Measurements from ENCODE around the gene GSK3A. TPM values are rescaled to one million over a fixed set of nuclear protein-coding genes. Genes with fewer than 3 reads are reported as not detected.

GSK3A gene
- total and polyA plus RNA-seq, 7 donors, result 17.4 to 49.5 (median 28.5) TPM

DNA sequence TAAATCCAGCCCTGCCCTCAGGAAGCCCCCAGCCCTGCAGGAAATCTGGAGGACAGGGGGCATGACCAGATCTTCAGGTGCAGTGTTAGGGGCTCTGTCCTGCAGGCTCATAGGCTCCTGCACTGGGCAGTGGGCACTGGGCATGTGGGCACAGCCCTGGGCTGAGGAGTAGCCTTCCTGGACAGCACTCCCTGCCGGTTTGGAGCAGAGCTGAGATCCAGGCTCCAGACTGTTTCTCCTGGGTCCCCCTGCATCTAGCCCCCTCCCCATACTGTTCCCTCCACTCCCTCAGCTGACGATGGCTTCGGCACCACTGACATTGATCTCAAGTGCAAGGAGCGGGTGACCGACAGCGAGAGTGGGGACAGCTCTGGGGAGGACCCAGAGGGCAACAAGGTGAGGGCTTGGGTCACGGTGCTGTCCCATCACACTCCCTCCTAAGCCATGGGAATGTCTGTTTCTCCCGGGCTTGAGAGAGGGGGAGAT lies 47.2 kb upstream of the GSK3A start:
- DNase-seq, result no peak
- no peaks in the 10 kb centered on the region for H3K27me3 ChIP-seq
- H3K4me3 ChIP-seq, result no peak overlapping the region
- H3K4me1 ChIP-seq, result peaks cover 0 to 25% (median 23%) of the 10 kb centered on the region in 4 donors
- no peaks in the 10 kb centered on the region for H3K9me3 ChIP-seq
- TF ChIP-seq, protein P1, sequence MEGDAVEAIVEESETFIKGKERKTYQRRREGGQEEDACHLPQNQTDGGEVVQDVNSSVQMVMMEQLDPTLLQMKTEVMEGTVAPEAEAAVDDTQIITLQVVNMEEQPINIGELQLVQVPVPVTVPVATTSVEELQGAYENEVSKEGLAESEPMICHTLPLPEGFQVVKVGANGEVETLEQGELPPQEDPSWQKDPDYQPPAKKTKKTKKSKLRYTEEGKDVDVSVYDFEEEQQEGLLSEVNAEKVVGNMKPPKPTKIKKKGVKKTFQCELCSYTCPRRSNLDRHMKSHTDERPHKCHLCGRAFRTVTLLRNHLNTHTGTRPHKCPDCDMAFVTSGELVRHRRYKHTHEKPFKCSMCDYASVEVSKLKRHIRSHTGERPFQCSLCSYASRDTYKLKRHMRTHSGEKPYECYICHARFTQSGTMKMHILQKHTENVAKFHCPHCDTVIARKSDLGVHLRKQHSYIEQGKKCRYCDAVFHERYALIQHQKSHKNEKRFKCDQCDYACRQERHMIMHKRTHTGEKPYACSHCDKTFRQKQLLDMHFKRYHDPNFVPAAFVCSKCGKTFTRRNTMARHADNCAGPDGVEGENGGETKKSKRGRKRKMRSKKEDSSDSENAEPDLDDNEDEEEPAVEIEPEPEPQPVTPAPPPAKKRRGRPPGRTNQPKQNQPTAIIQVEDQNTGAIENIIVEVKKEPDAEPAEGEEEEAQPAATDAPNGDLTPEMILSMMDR (IDR thresholded peaks at IDR 0.05), result no peak
- TF ChIP-seq EP300 (IDR thresholded peaks at IDR 0.05), result no peak
- WGBS, 2 donors, result 91 to 92% methylated on average over 8 of the region's 8 CpGs
- H3K36me3 ChIP-seq, result peaks cover 28 to 79% (median 69%) of the 10 kb centered on the region in 4 donors
- H3K27ac ChIP-seq, result no peak overlapping the region
- intact Hi-C loops (cut with DNase I), result loop anchor here (10.0 kb wide), 1 partner anchor 155 kb away; the partner anchor contains the start of gene POU2F2

- TF ChIP-seq EP300 (IDR thresholded peaks at IDR 0.05) (no peak), POLR2A (IDR thresholded peaks at IDR 0.05) (no peak), POLR2AphosphoS5 (IDR thresholded peaks at IDR 0.05) (no peak)
- TF ChIP-seq, protein P1 (IDR thresholded peaks at IDR 0.05), result no peak
- no peaks in the 10 kb centered on the region for H3K27me3 ChIP-seq
- no peak for DNase-seq
- H3K4me1 ChIP-seq, result peaks cover 0 to 25% (median 24%) of the 10 kb centered on the region in 4 donors
- intact Hi-C loops (cut with DNase I), result no loop called here
- H3K36me3 ChIP-seq, result peaks cover 22 to 74% (median 64%) of the 10 kb centered on the region in 4 donors
- 94% methylated on average over 22 of the region's 22 CpGs for WGBS, 2 donors
- no peak overlapping the region for H3K4me3 ChIP-seq
- no peak overlapping the region for H3K27ac ChIP-seq
- H3K9me3 ChIP-seq, result no peaks in the 10 kb centered on the region
These were observed 46.6 kb upstream of the GSK3A start for GRCh38 chr19:42288881-42289555.

- no peaks in the 10 kb centered on the region for H3K27me3 ChIP-seq
- peaks cover 0 to 26% (median 24%) of the 10 kb centered on the region in 4 donors for H3K4me1 ChIP-seq
- H3K4me3 ChIP-seq, result no peak overlapping the region
- H3K9me3 ChIP-seq, result no peaks in the 10 kb centered on the region
- peaks cover 15 to 67% (median 58%) of the 10 kb centered on the region in 4 donors for H3K36me3 ChIP-seq
- no peak overlapping the region for H3K27ac ChIP-seq
- WGBS, 2 donors, result 77 to 90% methylated on average over 4 of the region's 4 CpGs
- intact Hi-C loops (cut with DNase I), result no loop called here
- TF ChIP-seq POLR2A (IDR thresholded peaks at IDR 0.05), result no peak
- TF ChIP-seq, protein P1 (IDR thresholded peaks at IDR 0.05), result no peak
- TF ChIP-seq EP300 (IDR thresholded peaks at IDR 0.05), result no peak
- no peak for TF ChIP-seq POLR2AphosphoS5 (IDR thresholded peaks at IDR 0.05)
- DNase-seq, result no peak
These were observed 46.0 kb upstream of the GSK3A start for GRCh38 chr19:42288387-42288786.

DNA sequence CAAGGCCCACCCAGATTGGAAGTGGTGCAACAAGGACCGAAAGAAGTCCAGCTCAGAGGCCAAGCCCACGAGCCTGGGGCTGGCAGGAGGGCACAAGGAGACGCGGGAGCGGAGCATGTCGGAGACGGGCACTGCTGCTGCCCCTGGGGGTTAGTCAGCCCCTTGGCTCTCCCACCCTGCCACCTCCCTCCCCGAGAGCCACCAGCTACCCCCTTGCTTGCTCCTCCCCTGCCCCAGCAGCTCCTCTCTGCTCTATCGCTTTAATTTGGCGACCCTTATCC lies 45.4 kb upstream of the GSK3A start:
- WGBS, 2 donors, result 95% methylated on average over 10 of the region's 10 CpGs
- intact Hi-C loops (cut with DNase I), result no loop called here
- no peak overlapping the region for H3K4me3 ChIP-seq
- H3K4me1 ChIP-seq, result peaks cover 0 to 33% (median 31%) of the 10 kb centered on the region in 4 donors
- peaks cover 10 to 61% (median 52%) of the 10 kb centered on the region in 4 donors for H3K36me3 ChIP-seq
- no peak overlapping the region for H3K27ac ChIP-seq
- TF ChIP-seq, protein P1 (IDR thresholded peaks at IDR 0.05), result no peak
- TF ChIP-seq EP300 (IDR thresholded peaks at IDR 0.05), result no peak
- no peak for TF ChIP-seq POLR2A (IDR thresholded peaks at IDR 0.05)
- TF ChIP-seq POLR2AphosphoS5 (IDR thresholded peaks at IDR 0.05), result no peak
- no peaks in the 10 kb centered on the region for H3K9me3 ChIP-seq
- DNase-seq, result no peak
- H3K27me3 ChIP-seq, result no peaks in the 10 kb centered on the region
